ENCODE measurements around the gene BBS4.

Gene BBS4

GRCh38 chr15:72737723-72738122, 51.7 kb downstream of the BBS4 start:
- H3K27ac ChIP-seq, result no peak overlapping the region

GRCh38 chr15:72740219-72740618, 54.2 kb downstream of the BBS4 start:
- TF ChIP-seq ZFX (IDR thresholded peaks at IDR 0.05; ENCODE audit: borderline replicate concordance), result no peak
- no peak for TF ChIP-seq CTCF (IDR thresholded peaks at IDR 0.05)
- no peak overlapping the region for H3K27ac ChIP-seq

More at GRCh38 chr15:72737723-72738122, 51.7 kb downstream of the BBS4 start:
- TF ChIP-seq ZFX (IDR thresholded peaks at IDR 0.05; ENCODE audit: borderline replicate concordance) (no peak), CTCF (IDR thresholded peaks at IDR 0.05) (no peak)

- TF ChIP-seq ZFX (IDR thresholded peaks at IDR 0.05; ENCODE audit: borderline replicate concordance) (no peak), CTCF (IDR thresholded peaks at IDR 0.05) (no peak)
These were observed 63.7 kb downstream of the BBS4 start for GRCh38 chr15:72749700-72750099.

GRCh38 chr15:72751751-72752455, 65.9 kb downstream of the BBS4 start:
- H3K27ac ChIP-seq, result no peak overlapping the region
- TF ChIP-seq CTCF (IDR thresholded peaks at IDR 0.05), result no peak
- TF ChIP-seq ZFX (IDR thresholded peaks at IDR 0.05; ENCODE audit: borderline replicate concordance), result no peak

More at GRCh38 chr15:72749700-72750099, 63.7 kb downstream of the BBS4 start:
- no peak overlapping the region for H3K27ac ChIP-seq

- H3K27ac ChIP-seq, result no peak overlapping the region
- no peak for TF ChIP-seq ZFX (IDR thresholded peaks at IDR 0.05; ENCODE audit: borderline replicate concordance)
These were observed 68.1 kb downstream of the BBS4 start for GRCh38 chr15:72754096-72754495.

- TF ChIP-seq CTCF (IDR thresholded peaks at IDR 0.05) (no peak), ZFX (IDR thresholded peaks at IDR 0.05; ENCODE audit: borderline replicate concordance) (no peak)
- H3K27ac ChIP-seq, result no peak overlapping the region
These were observed 72.2 kb downstream of the BBS4 start for GRCh38 chr15:72758182-72758581.

- no peak overlapping the region for H3K27ac ChIP-seq
- TF ChIP-seq CTCF (IDR thresholded peaks at IDR 0.05), result no peak
- no peak for TF ChIP-seq ZFX (IDR thresholded peaks at IDR 0.05; ENCODE audit: borderline replicate concordance)
These were observed 74.7 kb downstream of the BBS4 start for GRCh38 chr15:72760590-72761260.

All from 22Rv1 (cell line).